HFF-Myc (cell line): ENCODE measurements around the gene SLC43A3.

Experiments
- DNase-seq: peaks from one replicate; pipeline ENCODE4 v3.0.0-alpha.2; 2011; ENCODE audit warnings: low read depth; ENCODE audit errors: extremely low read depth
- H3K4me3 ChIP-seq: replicated peaks from 2 replicates; pipeline ENCODE4 v1.5.1; 2011; ENCODE audit warnings: low read depth, mild to moderate bottlenecking, control low read depth, low read length
- TF ChIP-seq, protein P1 (sequence below): IDR thresholded peaks from 2 replicates; pipeline ENCODE4 v1.5.1; 2012; ENCODE audit warnings: mild to moderate bottlenecking, low read depth, low read length, control low read depth; ENCODE audit errors: missing control alignments

The SLC43A3 gene

DNA sequence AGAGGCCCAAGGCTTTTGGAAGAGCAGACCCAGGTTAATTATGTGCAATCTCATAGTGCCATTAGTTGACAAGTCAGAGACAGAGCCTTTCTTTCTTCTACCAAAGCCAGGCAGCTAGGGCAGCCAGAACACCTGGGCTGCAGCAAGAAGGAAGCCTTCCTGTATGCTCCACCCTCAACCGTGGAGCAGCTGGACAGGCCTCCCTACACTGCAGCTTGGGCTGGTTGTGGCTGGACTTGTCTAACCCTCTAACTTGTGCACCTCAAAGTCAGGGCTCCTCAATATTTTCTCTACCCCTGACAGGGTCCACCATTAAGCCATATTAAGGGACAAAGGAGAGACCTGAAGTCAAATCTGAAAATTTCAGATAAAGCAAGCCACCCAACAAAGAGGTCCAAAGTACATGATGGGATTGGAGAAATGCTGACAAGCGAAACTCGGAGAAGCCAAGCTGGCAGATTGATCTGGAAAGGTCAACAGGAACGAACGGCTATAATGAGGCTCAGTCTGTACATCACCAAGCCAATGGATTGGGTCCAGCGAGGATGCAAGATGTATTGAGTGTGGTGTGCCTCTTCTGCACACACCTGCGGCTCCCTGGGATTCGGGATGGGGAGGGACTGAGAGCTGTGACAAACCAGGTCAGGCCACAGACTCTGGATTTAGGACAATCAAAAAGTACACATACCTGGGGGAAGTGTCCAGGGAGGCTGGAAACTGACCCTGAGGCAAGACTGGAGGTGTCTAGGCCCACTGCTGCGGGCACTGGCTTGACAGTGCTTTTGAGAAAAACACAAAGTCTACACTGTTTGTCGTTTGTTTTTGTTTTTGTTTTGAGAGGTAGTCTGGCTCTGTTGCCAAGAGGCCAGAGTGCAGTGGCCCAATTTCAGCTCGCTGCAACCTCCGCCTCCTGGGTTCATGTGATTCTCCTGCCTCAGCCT lies 11.7 kb upstream of the SLC43A3 start:
- TF ChIP-seq, protein P1, sequence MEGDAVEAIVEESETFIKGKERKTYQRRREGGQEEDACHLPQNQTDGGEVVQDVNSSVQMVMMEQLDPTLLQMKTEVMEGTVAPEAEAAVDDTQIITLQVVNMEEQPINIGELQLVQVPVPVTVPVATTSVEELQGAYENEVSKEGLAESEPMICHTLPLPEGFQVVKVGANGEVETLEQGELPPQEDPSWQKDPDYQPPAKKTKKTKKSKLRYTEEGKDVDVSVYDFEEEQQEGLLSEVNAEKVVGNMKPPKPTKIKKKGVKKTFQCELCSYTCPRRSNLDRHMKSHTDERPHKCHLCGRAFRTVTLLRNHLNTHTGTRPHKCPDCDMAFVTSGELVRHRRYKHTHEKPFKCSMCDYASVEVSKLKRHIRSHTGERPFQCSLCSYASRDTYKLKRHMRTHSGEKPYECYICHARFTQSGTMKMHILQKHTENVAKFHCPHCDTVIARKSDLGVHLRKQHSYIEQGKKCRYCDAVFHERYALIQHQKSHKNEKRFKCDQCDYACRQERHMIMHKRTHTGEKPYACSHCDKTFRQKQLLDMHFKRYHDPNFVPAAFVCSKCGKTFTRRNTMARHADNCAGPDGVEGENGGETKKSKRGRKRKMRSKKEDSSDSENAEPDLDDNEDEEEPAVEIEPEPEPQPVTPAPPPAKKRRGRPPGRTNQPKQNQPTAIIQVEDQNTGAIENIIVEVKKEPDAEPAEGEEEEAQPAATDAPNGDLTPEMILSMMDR: no peak
- no peak overlapping the region for H3K4me3 ChIP-seq

DNA sequence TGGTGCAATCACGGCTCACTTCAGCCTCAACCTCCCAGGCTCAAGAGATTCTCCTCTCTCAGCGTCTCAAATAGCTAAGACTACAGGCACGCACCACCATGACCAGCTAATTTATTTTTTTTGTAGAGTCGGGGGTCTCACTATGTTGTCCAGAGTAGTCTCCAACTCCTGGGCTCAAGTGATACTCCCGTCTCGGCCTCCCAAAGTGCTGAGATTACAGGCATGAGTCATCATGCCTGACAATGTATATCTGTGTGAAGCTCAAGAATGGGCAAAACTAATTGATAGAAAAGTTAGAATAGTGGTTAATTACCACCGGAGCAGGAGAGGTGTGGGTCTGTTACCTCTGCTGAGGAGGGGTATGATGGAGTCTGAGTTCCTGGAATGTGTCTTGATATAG lies 9.1 kb upstream of the SLC43A3 start:
- DNase-seq: no peak
- TF ChIP-seq, protein P1: no peak
- no peak overlapping the region for H3K4me3 ChIP-seq

More for the DNA sequence above, 11.7 kb upstream of the SLC43A3 start:
- DNase-seq: no peak

DNA sequence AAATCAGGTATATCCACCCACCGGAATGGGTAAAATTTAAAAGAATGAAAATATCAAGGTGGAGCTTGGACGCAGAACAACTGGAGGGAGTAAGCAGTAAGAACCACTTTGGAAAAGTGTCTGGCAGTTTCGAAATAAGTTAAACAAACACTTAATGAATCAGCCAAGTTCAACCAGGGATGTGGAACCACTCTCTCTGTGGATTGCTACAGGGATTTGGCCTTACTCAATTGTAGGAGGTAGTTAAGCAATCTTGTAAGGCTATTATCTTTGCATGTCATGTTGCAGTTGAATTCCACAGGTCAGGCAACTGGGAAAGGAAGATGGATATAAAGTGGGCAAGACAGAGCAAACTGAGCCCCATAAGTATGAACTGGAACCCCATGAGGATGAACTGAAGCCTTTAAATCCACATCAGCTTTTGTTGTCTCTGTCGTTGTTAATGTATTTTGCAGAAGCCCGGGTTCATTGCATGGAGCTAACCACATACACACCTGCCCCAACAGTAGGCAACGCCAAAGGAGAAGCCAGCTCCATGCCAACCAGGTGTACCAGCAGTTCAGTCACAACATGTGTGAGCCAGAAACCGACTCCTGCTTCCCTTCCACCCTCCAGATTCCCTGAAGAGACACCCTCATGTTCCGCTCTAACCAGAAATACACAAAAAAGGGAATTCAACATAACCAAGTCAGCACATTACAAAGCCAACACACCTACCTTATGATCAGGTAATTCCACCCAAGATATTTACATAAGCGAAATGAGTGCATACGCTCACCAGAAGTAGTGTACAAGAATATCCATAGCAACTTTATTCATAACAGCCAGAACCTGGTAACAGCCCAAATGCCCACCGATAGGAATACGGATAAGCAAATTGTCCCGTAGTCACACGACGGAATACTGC lies 8.0 kb upstream of the SLC43A3 start:
- DNase-seq: no peak
- no peak overlapping the region for H3K4me3 ChIP-seq
- TF ChIP-seq, protein P1: no peak

DNA sequence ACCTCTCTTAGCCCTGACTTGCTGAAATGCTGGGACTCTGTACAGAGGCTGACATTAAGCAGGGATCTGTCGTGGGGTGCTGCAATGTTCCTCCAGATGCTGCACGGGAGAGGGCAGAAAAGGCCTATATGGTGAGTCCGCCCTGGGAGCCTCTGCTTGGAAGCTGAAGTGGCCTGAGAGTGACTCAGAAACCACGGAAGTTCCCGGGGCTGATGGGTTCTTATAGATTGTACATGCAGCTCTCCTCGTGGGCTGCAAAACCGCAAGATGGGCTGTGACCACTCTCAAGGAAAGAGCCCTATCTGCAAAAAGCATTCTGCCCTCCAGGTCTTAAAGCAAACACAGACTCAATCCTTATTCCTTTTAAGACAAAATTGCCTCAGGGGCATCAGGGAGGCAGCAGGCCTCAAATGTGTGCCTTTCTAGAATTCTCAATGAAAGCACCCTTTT lies 5.8 kb upstream of the SLC43A3 start:
- no peak for DNase-seq
- TF ChIP-seq, protein P1: no peak
- no peak overlapping the region for H3K4me3 ChIP-seq

DNA sequence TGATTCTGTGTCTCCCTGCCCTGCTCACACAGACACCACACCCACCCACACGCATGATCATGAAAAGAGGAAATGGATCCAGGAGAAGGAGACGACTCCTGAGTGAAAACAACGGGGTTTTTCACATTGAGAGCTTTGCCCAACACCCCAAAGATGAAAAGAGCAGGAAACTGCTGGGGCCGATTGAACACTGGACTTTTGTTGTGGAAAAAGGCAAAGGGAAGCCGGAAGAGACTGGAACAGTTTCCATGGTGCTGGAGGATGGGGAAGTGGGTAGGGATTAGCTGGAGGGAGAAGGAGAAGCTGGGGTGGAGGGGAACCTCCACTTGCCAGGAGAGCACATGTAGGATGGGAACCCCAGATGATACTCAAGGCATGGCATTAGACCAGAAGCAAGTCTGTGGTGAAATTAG lies 5.2 kb upstream of the SLC43A3 start:
- no peak for DNase-seq
- no peak overlapping the region for H3K4me3 ChIP-seq
- TF ChIP-seq, protein P1: no peak

DNA sequence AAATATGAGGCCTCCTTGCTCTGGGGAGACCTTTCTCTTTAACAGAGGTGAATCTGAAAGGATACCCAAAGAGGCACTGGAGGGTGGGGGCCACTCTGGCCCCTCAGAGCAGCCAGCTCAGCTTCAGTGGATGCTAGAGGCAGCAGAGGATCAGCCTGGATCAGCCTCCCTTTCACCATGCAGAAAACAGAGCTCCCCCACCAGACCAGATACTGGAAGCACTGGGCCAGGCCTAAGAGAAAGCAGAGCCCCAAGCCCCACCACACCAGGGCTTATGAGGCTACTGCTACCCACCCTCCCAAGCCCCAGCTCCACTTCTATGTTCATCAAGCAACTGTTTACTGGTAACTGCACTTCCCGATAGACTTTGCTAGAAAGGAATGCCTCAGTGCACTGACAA lies 4.0 kb upstream of the SLC43A3 start:
- no peak for DNase-seq
- no peak overlapping the region for H3K4me3 ChIP-seq
- TF ChIP-seq, protein P1: no peak
